IPS DF 4.7 (cell line): Measurements from ENCODE around the gene TRPM4.
"Not testable (repeated sequence)": the region's sequence is repeated elsewhere in the genome, so short reads cannot be mapped to it uniquely, and the experiment has no call there.

Experiments
- DNase-seq: peaks from one replicate; pipeline ENCODE4 v3.0.0-alpha.2; 2013; ENCODE audit warnings: low spot score; ENCODE audit errors: extremely low read depth

TRPM4 gene

DNA sequence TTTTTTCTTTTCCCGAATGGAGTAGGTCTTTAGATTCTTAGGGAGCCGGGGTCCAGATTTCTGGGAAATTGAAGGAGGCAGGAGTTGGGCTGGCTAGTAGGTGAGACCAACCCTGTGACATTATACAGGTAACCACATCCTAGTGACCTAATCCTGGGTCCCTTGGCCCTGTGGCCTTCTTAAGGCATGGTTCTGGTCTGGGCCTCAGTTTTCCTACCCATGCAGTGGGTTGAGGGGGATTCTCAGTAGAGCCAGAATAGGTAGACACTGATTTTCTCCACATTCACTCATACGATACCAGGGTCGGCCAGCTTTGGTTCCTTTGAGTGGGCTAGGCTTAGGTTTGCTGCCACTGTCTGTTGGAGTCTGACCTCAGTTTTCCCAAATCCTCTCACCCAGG, 31.0 kb upstream of the TRPM4 start:
- DNase-seq = no peak

- DNase-seq = not testable (repeated sequence)
These were observed 30.4 kb upstream of the TRPM4 start for GRCh38 chr19:49127225-49127624.

DNA sequence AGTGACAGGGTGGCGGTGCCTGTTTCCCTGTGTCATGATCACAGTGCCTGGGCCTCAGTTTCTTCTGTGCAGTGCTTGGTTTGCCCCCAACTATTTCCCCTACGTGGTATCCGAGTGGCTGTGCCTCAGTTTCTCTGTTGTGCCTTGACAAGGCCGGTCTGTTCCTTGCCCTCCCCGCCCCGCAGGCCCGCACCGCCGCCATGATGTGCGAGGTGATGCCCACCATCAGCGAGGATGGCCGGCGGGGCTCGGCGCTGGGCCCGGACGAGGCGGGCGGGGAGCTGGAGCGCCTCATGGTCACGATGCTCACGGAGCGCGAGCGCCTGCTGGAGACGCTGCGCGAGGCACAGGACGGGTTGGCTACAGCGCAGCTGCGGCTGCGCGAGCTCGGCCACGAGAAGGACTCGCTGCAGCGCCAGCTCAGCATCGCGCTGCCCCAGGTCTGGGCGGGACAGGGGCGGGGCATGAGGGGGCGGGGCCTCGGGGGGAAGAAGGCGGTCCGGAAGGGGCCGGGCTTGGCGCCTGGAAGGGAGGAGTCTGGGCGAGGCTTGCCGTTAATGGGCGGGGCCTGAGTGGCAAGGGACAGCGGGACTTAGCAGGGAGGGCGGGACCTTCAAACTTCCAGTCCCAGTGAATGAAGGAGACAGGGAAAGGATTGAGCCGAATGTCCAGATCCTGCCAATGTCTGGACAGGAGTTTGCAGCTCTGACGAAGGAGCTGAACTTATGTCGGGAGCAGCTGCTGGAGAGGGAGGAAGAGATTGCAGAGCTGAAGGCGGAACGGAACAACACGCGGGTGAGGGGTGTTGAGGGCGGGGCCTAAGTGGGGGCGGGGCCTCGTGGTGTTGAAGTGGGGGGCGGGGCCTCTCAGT, 29.7 kb upstream of the TRPM4 start:
- DNase-seq = no peak

DNA sequence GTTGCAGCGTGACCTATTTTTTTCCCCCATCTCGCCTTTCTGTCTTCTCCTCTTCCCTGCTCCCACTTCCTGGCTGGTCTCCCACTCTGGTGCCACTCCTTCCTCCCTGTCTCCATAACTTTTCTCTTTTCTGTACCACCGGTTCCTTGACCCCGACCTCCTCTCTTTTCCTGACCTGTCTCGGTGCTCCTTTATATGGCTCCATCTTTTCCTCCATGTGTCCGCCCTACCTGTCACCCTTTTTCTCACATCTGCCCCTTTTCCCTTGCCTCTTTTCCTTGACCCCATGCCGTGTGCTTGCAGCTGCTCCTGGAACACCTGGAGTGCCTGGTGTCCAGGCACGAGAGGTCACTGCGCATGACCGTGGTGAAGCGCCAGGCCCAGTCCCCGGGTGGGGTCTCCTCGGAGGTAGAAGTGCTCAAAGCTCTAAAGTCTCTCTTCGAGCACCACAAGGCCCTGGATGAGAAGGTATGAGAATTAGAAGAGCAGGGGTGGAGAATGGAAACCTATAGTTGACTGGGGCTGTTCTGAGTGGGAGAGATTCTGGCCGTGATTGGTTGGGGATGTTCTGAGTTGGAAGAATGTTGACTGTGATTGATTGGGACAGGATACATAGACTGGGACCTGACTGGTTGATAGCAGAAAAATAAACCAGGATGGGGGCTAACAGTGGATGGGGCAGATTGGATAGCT, 28.9 kb upstream of the TRPM4 start:
- DNase-seq = no peak

DNA sequence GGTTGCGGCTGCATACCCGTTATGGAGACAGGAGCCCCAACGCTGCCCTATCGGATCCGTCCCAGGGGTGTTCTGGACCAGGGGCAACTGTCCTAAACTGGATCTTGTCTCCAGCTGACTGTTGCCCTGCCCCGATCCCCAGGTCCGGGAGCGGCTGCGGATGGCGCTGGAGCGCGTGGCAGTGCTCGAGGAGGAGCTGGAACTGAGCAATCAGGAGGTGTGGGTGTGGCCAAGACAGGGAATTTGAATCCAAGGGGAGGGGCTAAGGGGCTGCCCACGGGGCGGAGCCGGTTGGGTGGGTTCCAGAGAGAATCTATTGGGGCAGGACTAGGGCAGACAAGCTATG, 28.4 kb upstream of the TRPM4 start:
- DNase-seq = no peak

DNA sequence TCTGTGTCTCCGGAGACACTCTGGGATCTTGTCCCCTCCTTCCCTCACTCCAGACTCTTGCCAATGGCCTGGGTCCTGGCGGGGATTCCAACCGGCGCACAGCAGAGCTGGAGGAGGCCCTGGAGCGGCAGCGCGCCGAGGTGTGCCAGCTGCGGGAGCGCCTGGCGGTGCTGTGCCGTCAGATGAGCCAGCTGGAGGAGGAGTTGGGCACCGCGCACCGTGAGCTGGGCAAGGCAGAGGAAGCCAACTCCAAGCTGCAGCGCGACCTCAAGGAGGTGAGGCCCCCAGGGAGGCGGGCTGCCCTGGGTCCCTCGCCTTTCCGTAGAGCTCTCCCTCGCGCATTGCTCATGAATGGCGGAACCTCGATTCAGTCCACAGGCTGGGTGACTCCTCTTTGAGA, 27.3 kb upstream of the TRPM4 start:
- no peak for DNase-seq

DNA sequence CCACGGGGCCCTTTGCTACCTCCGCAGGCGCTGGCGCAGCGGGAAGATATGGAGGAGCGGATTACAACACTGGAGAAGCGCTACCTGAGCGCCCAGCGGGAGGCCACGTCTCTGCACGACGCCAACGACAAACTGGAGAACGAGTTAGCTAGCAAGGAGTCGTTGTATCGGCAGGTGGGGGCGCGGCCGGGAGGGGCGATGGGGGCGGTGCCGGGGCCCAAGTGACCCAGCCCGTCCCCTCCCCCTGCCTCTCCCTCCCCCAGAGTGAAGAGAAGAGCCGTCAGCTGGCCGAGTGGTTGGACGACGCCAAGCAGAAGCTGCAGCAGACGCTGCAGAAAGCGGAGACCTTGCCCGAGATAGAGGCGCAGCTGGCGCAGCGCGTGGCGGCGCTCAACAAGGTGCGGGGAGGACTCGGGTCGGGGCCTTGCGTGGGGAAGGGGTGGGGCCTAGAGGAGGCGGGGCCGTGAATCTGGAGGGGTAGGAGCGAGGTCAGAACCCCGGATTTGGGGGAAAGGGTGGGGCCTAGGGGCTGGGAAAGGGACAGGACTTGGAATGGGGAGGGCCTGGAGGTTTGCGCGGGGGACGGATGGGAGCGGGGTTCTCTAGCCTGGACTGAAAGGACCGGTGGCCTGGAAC, 24.5 kb upstream of the TRPM4 start:
- no peak for DNase-seq

- no peak for DNase-seq
These were observed 23.8 kb upstream of the TRPM4 start for GRCh38 chr19:49133621-49134454.

- DNase-seq = no peak
These were observed 21.9 kb upstream of the TRPM4 start for GRCh38 chr19:49135686-49136085.

DNA sequence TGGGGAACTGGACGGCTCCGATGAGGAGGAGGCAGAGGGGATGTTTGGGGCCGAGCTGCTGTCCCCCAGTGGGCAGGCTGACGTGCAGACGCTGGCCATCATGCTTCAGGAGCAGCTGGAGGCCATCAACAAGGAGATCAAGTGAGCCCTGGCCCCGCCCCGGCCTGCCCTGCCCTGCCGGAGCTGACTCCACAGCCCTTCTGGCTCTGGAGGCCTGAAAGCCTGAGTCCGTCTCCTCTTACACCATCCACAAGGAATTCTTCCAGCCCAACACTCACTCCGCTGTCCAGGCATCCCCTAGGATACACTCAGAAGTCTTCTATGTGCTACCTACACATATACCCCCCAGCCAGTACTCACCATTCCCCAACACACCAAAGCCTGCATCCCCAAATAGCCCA, 20.8 kb upstream of the TRPM4 start:
- no peak for DNase-seq

DNA sequence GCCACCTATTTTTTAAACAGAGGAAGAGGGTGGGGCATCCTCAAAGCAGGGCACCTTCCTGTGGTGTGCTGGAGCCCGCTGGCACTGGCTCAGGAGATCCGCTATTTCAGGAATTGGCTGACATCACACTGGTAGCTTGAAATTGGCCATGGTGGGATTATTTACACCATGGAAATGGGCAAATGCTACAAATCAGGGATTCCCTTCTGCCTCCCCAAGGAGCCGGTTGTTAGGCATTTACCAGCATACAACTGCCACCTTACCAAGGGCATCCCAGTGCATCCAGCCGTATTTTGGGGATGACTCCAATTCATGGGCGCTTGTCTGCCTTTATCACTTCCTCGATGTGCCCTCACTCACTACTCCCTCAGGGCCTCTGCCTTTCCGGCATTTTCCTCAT, 16.6 kb upstream of the TRPM4 start:
- no peak for DNase-seq

GRCh38 chr19:49141352-49141751, 16.2 kb upstream of the TRPM4 start:
- no peak for DNase-seq

DNA sequence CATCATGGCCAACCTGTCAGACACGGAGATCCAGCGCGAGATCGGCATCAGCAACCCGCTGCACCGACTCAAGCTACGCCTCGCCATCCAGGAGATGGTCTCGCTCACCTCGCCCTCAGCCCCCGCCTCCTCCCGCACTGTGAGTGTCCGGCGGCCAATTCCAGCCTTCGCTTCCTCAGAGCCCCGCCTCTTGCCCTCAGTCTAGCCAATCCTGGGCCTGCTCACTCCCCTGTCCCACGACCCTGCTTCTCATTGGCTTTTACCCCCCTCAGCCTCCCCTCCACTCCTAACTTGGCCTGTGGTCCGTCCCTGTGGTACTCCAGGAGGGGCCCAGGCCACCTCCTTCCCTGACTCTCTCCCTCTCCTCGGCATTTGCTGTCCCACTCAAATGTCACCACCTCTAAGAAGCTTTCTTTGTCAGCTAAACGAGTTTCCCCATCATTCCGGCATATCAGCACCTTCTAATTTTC, 14.7 kb upstream of the TRPM4 start:
- no peak for DNase-seq

GRCh38 chr19:49145573-49146407, 11.8 kb upstream of the TRPM4 start:
- peak; percentile 83 for DNase-seq

- DNase-seq = not testable (repeated sequence)
These were observed 11.2 kb upstream of the TRPM4 start for GRCh38 chr19:49146408-49146770.

- no peak for DNase-seq
These were observed 9.4 kb upstream of the TRPM4 start for GRCh38 chr19:49148044-49148682.

DNA sequence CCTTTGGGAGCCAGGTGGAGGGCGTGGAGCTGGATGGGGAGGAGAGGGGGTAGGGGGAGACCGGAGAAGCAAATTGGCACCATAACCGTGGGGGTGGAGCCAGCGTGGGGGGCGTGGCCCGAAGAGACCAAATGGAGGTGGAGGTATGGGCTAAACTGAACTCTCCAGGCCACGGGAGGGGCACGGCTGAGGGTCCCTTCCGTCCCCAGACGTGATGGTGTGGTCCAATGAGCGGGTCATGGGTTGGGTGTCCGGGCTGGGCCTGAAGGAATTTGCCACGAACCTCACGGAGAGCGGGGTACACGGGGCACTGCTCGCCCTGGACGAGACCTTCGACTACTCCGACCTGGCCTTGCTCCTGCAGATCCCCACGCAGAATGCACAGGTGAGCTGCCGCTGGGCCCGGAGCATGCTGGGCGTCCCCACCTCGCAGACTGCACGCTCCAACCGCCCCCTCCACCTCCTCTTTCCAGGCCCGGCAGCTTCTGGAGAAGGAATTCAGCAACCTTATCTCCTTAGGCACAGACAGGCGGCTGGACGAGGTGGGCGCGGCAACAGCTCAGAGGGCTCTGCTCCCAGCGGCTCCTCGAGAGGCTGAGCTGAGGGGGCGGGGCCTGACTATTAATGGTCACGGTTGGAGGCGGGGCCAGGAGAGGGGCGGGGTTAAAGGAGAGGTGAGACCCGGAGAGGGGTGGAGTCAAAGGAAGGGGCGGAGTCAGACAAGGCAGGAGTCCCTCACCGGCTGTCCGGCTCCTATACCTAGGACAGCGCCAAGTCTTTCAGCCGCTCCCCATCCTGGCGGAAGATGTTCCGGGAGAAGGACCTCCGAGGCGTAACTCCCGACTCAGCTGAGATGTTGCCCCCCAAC, 8.6 kb upstream of the TRPM4 start:
- peak; percentile 88 for DNase-seq

DNA sequence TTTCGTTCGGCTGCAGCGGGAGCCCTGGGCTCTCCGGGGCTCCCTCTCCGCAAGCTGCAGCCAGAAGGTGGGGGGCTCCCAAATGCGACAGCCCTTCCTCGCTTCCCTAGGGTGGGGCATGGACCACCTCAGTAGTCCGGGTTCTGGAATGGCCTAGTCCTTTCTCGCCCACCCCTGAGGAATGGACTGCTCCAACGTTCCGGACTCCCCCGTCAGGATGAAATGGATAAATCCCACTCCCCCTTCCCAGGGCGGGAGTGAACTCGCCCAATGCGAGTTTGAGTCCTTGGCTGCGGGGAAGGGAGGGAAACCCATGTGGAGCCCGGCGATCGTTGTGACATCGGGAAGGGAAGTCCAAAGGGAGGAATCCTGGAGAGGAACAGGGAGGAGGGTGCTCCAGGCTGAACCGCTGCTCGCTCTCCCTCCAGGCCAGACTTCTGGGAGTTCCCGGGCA, 7.9 kb upstream of the TRPM4 start:
- no peak for DNase-seq
